GM19372 (cell line): ENCODE measurements around the gene ACVR1B.

ENCODE experiments used
- ATAC-seq: cut with Tn5 transposase; IDR thresholded peaks from one replicate; pipeline ENCODE4 v1.9.1; 2021; ENCODE audit warnings: mild to moderate bottlenecking, low read depth, moderate library complexity; ENCODE audit not compliant: unreplicated experiment

ACVR1B gene

DNA sequence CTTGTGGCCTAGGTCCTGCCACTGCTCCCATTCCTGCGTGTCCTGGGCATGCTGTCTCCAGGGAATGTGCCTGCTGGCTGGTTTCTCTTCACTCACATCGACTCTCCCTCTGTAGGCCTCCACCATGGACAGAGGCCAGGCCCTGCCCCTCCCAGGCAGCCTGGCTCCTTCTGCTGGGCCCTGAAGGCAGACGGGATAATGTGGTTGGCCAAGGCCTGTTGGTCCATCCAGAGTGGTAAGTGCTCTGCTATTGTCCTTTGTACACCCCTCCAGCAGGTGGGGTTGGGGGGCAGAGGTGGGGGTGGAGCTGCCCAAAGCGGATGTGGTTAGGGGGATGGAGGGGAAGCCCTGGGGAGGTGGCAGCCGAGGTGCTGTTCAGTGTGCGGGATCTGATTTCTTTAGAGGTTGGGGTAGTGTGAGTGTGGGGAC lies 90.2 kb downstream of the ACVR1B start:
- ATAC-seq: no peak

DNA sequence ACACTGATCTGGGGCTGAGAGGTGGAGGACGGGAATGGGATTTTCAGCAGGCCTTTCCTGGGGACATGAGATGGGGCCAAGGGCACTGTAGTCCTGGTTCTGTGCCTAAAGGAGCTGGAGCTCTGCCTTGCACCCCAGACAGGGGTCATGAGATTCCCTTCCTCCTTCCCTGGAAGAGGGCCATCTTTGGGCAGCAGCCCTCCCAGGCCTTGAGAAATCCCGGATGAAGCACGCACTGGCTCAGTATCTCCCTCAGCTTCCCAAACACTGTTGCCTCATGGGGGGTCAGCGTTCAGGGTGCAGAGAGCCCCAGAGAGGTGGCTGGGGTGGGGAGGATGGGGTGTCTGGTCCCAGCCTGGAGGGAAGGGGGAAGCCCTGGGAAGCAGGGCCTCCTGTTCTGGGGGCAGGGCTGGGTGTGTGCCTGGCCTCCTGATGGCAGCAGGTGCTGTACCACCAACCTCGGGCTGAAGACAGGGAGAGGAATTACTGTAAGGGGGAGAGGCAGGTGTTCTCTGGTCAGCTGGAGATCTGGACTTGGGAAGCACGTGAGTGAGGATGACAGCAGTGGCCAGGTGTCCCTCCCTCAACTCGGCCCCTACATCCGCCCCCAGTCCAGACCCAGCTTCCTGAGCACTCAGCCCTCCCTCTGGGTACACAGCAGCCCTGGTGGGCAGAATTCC lies 91.3 kb downstream of the ACVR1B start:
- ATAC-seq: no peak

DNA sequence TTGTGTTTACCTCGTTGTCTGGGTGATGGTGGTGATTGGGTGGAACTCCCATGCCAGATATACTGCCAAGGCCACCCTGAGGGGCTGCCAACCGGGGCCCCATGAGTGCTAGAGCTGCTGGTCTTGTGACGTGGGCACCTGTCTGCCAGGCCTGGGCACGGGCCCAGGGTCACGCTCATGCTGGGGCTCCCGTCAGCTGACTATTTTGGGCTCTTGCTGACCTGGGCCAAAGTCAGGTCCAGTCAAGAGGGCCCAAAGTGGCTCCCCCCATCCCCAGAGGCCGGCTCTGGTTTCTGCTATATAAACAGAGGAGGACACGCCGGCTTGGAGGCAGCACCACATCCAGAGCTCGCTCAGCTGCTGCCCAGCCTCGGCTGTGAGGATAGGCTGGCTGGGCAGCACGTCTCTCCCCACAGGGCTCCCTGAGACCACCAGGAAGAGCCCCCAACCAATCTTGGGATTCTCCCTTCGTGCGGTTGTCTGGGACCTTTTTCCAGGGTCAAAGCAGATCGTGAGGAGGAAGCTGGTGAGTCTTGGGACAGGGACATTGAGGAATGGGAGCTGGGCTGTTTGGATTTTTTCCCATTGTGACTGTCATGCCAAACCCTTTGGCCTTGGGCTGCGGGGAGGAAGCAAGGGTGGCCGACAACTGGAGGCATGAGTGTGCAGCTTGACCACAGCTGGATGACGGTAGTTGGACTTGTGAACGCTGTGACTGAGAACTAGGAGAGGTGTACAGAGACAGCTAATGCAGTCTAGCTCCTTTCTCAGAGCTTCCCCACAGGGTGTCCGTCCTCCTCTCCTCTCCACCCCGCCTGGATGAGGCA lies 92.1 kb downstream of the ACVR1B start:
- no peak for ATAC-seq

DNA sequence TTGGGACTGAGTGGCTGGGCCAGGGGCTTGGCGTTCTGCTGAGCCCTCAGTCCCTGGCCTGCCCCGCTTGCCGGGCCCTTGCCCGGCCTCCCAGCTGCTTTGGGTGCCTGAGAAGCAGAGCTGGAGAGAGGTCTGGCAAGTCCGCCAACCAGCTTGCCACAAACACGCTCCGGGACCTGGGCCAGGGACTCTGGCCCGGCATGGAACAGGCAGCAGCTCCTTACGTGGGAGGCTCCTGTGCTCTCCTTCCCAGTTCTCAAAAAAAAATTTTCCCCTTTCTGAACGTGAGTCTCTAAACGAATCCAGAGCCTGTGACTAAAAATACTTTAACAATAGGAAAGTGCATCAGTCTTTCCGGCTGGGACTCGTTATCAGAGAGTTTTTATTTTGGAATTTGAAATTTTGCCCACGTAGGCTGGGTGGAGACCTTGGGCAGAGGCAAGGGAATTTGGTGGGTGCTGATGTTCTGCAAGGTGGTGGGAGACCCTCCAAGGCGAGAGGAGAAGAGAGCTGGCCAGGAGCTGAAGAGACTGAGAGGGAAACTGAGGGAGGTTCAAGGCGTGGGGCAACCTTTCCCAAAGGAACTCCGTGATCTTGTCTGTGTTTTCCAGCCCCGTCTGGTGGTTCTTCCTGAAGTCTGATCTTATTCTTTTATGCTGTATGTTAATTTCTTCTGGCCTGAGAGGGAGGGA lies 92.9 kb downstream of the ACVR1B start:
- no peak for ATAC-seq

DNA sequence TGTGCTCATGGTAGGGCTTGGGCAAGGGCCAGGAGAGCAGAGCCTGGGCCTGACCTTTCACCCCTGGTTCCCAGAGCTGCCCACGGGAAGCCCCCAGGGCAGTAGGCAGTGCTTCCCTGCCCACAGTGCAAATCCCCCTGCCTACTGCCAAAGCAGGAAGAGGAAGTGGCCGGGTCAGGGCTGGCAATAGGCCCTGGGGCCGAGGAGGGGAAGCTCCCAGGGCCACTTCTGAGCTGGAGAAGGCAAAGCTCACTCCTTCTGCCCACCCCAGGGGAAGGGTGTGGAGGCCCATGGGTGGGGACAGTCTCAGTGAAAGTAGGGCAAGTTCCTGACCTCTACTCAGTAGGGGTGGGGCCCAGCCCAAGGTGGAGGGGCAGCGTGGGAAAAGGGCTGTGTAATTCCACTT lies 94.3 kb downstream of the ACVR1B start:
- no peak for ATAC-seq
